DOHH2 (cell line): ENCODE data around the gene CMIP.

ENCODE experiments used
- H3F3A ChIP-seq: fragments of 200-600 bp; sonication (generic), shearing (Covaris generic); 2 replicates; pipeline ENCODE4 v1.6.0; 2016; ENCODE audit warnings: antibody characterized with exemption, mild to moderate bottlenecking; ENCODE audit not compliant: control insufficient read depth, insufficient read depth
- H3K27ac ChIP-seq: fragments of 200-600 bp; sonication (generic); 2 replicates; pipeline ENCODE4 v1.5.1; 2014; ENCODE audit warnings: low read depth, mild to moderate bottlenecking, low read length, moderate library complexity
- H3K27me3 ChIP-seq: fragments of 200-600 bp; sonication (generic); 2 replicates; pipeline ENCODE4 v1.6.1; 2014; ENCODE audit warnings: mild to moderate bottlenecking, low read length, mixed read lengths; ENCODE audit not compliant: control insufficient read depth
- H3K36me3 ChIP-seq: fragments of 200-600 bp; sonication (generic); 2 replicates; pipeline ENCODE4 v1.6.1; 2014; ENCODE audit warnings: mild to moderate bottlenecking, low read length, moderate library complexity, mixed read lengths; ENCODE audit not compliant: control insufficient read depth
- H3K4me1 ChIP-seq: fragments of 200-600 bp; sonication (generic); 2 replicates; pipeline ENCODE4 v1.6.1; 2014; ENCODE audit warnings: mild to moderate bottlenecking, low read length, mixed read lengths; ENCODE audit not compliant: control insufficient read depth
- H3K4me2 ChIP-seq: fragments of 200-600 bp; sonication (generic); 2 replicates; pipeline ENCODE4 v1.6.0; 2014; ENCODE audit warnings: mild to moderate bottlenecking, low read length, moderate library complexity
- H3K4me3 ChIP-seq: fragments of 200-600 bp; sonication (generic); 2 replicates; pipeline ENCODE4 v1.5.1; 2014; ENCODE audit warnings: mild to moderate bottlenecking, low read length, mixed read lengths
- H3K79me2 ChIP-seq: fragments of 200-600 bp; sonication (generic); 2 replicates; pipeline ENCODE4 v1.6.1; 2014; ENCODE audit warnings: mild to moderate bottlenecking, low read length, mixed read lengths; ENCODE audit not compliant: control insufficient read depth
- H3K9me2 ChIP-seq: fragments of 200-600 bp; sonication (generic); replicated peaks from 2 replicates; pipeline ENCODE4 v1.6.1; 2014; ENCODE audit warnings: mild to moderate bottlenecking, low read length, mixed read lengths; ENCODE audit not compliant: control insufficient read depth
- H3K9me3 ChIP-seq: fragments of 200-600 bp; sonication (generic); 2 replicates; pipeline ENCODE4 v1.6.1; 2014; ENCODE audit warnings: antibody characterized with exemption, low read length, mixed read lengths; ENCODE audit not compliant: control insufficient read depth, insufficient read depth
- H4K20me1 ChIP-seq: fragments of 200-600 bp; sonication (generic); 2 replicates; pipeline ENCODE4 v1.6.0; 2014; ENCODE audit warnings: low read depth, mild to moderate bottlenecking, antibody characterized with exemption, low read length, moderate library complexity; ENCODE audit not compliant: control insufficient read depth, insufficient read depth
- EZH2phosphoT487 ChIP-seq: fragments of 200-600 bp; sonication (generic); IDR thresholded peaks from 2 replicates; pipeline ENCODE4 v1.6.1; 2017; ENCODE audit warnings: borderline replicate concordance, mild to moderate bottlenecking, antibody characterized with exemption, low read length, moderate library complexity, mixed read lengths
- TF ChIP-seq, protein P1 (sequence below): fragments of 200-600 bp; sonication (generic); IDR thresholded peaks from one replicate; pipeline ENCODE4 v1.5.1; 2014; ENCODE audit warnings: antibody characterized with exemption, mild to moderate bottlenecking, low read depth, low read length; ENCODE audit not compliant: poor library complexity, severe bottlenecking

Gene CMIP

DNA sequence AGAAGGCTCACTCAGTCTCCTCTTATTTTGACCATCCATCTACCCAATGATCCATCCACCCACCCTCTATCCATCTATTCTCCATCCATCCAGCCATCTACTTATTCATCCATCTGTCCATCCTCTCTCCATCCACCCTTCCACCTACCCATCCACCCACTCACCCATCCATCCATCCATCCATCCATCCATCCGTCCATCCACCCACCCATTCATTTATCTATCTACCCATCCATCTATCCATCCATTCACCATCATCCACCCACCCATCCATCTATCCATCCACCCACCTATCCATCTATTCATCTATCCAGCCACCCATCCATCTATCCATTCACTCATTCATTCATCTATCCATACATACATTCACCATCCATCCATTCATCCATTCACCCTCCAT lies 288.7 kb downstream of the CMIP start:
- Histone ChIP-seq H3K79me2 (no peaks in the 10 kb centered on the region), H3K4me2 (no peak overlapping the region), H3K9me3 (no peaks in the 10 kb centered on the region), H3K27me3 (no peaks in the 10 kb centered on the region), H3K9me2 (no peaks in the 10 kb centered on the region), H3F3A (0 out of 2 replicates have a peak, but pooled peaks cover 2% of the 10 kb centered on the region), H3K36me3 (no peaks in the 10 kb centered on the region), H4K20me1 (no peaks in the 10 kb centered on the region), H3K4me1 (peaks cover 45% of the 10 kb centered on the region), H3K4me3 (no peak overlapping the region), H3K27ac (no peak overlapping the region)
- TF ChIP-seq, protein P1, sequence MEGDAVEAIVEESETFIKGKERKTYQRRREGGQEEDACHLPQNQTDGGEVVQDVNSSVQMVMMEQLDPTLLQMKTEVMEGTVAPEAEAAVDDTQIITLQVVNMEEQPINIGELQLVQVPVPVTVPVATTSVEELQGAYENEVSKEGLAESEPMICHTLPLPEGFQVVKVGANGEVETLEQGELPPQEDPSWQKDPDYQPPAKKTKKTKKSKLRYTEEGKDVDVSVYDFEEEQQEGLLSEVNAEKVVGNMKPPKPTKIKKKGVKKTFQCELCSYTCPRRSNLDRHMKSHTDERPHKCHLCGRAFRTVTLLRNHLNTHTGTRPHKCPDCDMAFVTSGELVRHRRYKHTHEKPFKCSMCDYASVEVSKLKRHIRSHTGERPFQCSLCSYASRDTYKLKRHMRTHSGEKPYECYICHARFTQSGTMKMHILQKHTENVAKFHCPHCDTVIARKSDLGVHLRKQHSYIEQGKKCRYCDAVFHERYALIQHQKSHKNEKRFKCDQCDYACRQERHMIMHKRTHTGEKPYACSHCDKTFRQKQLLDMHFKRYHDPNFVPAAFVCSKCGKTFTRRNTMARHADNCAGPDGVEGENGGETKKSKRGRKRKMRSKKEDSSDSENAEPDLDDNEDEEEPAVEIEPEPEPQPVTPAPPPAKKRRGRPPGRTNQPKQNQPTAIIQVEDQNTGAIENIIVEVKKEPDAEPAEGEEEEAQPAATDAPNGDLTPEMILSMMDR, result no peak
- no peak for TF ChIP-seq EZH2phosphoT487

DNA sequence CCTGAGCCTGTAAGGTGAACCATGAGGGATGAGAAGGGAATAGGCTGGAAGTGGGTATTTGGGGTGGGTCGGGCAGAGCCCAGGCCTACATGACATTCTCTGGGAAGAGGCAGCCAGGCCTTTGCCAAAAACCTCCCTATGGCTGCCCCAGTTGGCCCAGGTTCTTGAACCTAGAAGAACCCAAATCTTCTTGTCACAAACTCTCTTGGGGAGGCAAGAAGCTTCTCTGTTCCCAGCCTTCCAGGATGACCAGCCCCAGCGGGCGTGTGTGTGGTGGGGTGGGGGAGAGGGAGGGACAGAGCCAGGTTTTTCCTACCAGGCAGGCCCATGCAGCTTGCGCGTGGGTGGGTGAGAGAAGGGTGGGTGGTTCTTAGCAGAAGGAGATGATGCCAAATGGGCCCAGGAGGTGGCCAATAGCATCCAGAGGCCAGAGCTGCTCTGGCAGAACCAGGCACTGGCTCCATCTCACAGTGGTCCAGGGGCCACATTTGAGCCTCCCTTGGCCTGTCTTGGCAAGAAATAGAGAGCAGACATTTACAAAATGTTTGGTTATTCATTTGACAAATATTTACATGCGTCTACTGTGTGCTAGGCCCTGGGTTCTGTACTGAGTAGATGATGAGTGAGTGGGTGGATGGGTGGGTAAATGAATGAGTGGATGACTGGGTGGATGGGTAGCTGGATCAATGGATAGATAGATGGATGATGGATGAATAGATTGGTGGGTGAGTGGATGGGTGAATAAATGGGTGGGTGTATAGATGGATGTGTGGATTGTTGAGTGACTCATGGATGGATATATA lies 290.2 kb downstream of the CMIP start:
- Histone ChIP-seq H3K4me2 (no peak overlapping the region), H4K20me1 (no peaks in the 10 kb centered on the region), H3K27ac (no peak overlapping the region), H3K36me3 (no peaks in the 10 kb centered on the region), H3K4me1 (peaks cover 44% of the 10 kb centered on the region), H3K9me2 (no peaks in the 10 kb centered on the region), H3K27me3 (no peaks in the 10 kb centered on the region), H3K9me3 (no peaks in the 10 kb centered on the region), H3K4me3 (no peak overlapping the region), H3F3A (peaks cover 3% of the 10 kb centered on the region; the same call in 1 of the 2 replicates), H3K79me2 (peaks cover 10% of the 10 kb centered on the region)
- TF ChIP-seq, protein P1, result no peak
- no peak for TF ChIP-seq EZH2phosphoT487

DNA sequence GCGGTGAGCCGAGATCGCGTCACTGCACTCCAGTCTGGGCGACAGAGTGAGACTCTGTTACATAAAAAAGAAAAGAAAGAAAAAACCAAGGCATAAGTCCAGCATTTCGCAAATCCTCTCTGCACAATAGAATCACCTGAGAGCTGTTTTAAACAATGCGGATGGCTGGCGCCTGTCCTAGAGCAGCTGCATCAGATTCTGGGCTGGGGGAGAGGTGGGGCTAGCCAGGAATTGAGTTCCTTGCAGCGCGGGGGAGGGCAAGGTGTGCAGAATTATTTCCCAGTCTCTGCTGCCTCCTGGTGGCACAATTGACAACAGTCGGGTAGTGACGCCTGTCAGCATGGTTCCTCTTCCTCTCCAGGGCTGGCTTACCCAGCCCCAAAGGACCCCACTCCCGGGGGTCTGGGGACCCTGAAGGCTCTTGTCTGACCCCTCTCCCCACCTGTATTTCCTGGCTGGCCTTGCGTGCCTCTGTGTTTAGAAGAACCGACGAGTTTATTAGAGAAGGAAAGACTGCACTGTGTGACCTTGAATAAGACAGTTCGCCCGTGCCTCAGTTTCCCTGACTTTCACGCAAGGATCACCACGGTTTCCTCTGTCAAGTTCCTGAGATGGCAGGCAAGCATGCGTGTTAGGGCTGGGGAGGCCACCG lies 293.4 kb downstream of the CMIP start:
- Histone ChIP-seq H3K4me2 (peak overlapping the region; percentile 97), H3K4me3 (peak overlapping the region; percentile 90)

More for the DNA sequence above, 293.4 kb downstream of the CMIP start:
- Histone ChIP-seq H3K9me2 (no peaks in the 10 kb centered on the region), H3F3A (peaks cover 10% of the 10 kb centered on the region; the same call in 1 of the 2 replicates), H3K4me1 (peaks cover 50% of the 10 kb centered on the region), H3K9me3 (no peaks in the 10 kb centered on the region), H3K27me3 (no peaks in the 10 kb centered on the region), H4K20me1 (no peaks in the 10 kb centered on the region), H3K27ac (peak overlapping the region; percentile 90), H3K36me3 (peaks cover 8% of the 10 kb centered on the region), H3K79me2 (peaks cover 39% of the 10 kb centered on the region)
- TF ChIP-seq EZH2phosphoT487, result no peak
- TF ChIP-seq, protein P1, result peak; percentile 82
